Central memory CD8-positive, alpha-beta T cell (primary cell): ENCODE measurements around the gene ZDHHC7.
"Not testable (repeated sequence)": the region's sequence is repeated elsewhere in the genome, so short reads cannot be mapped to it uniquely, and the experiment has no call there.

Experiments
- ATAC-seq: fragments of 150-1000 bp; cut with Tn5 transposase; replicated peaks from 2 replicates; pipeline ENCODE4 v1.10.0; 2022; ENCODE audit warnings: mild to moderate bottlenecking, moderate FRiP score, moderate number of reproducible peaks; ENCODE audit not compliant: poor library complexity, severe bottlenecking; ENCODE audit errors: extremely low read depth
- DNase-seq, 2 donors: peaks; one replicate each; pipeline ENCODE4 v3.0.0; 2021; ENCODE audit warnings: low spot score in 2 of 2
- H3K27ac Mint-ChIP-seq: one replicate; pipeline ENCODE4 v1.8.0; 2022; ENCODE audit warnings: low read depth, mild to moderate bottlenecking, moderate library complexity, mixed read lengths
- H3K27me3 Mint-ChIP-seq: one replicate; pipeline ENCODE4 v1.8.0; 2022; ENCODE audit warnings: mixed read lengths
- H3K36me3 Mint-ChIP-seq: one replicate; pipeline ENCODE4 v1.8.0; 2022; ENCODE audit warnings: mild to moderate bottlenecking, moderate library complexity, mixed read lengths; ENCODE audit not compliant: insufficient read depth
- H3K4me1 Mint-ChIP-seq: one replicate; pipeline ENCODE4 v1.8.0; 2022; ENCODE audit warnings: mixed read lengths
- H3K4me3 Mint-ChIP-seq: one replicate; pipeline ENCODE4 v1.8.0; 2022; ENCODE audit warnings: mild to moderate bottlenecking, moderate library complexity, mixed read lengths
- H3K9me3 Mint-ChIP-seq: one replicate; pipeline ENCODE4 v1.8.0; 2022; ENCODE audit warnings: mixed read lengths

The ZDHHC7 gene, protein sequence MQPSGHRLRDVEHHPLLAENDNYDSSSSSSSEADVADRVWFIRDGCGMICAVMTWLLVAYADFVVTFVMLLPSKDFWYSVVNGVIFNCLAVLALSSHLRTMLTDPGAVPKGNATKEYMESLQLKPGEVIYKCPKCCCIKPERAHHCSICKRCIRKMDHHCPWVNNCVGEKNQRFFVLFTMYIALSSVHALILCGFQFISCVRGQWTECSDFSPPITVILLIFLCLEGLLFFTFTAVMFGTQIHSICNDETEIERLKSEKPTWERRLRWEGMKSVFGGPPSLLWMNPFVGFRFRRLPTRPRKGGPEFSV

DNA sequence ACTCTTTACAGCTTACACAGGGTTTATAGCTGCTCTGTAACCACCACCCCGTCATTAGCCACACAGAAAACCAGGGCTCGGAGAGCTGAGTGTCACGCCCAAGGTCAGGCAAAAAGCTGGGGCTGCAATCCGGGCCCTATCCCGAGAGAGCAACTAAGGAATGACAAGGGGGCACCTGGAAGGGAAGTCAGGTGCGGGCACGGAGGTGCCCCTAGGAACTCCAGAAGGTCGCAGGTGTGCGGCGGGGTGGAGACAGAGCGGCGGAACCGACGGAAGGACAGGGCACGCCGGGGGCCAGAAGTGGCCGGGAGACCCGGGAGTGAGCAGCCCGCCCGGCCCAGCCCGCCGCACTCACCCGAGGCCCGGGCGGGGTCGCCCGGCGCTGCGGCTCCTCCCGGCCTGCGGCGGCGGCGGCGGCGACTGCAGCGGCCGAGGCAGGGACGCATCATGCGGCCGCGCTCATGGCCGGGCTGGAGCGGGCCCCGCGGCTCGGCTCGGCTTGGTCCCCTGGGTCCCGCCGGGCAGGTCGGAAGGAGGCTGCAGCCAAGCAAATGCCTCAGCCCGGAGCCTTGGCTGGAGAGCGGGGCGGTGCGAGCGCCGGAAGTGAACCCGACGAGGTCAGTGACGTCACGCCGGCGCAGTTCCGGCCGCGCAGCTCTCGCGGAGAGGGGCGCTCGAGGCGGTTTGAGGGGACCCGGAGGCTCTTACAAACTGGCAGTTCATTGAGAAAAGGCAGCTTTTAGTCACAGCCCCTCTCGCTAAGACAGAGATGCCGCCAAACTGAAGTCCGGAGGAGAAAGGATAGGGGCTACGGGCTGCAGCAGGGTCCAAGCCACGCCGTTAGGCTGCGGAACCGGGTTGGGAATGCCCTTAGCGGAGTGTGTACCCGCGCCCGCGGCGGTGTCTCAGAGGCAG is at the start of gene ZDHHC7:
Gene ZDHHC7, minus strand, starts transcription at position 605 of the 915 bp plus-strand sequence. CDS start 20,917 bp downstream, outside the sequence.
- Mint-ChIP-seq H3K4me1 (peaks cover 46% of the 10 kb centered on the region), H3K9me3 (no peaks in the 10 kb centered on the region), H3K27ac (peak within 1 kb of the TSS; percentile 100), H3K36me3 (peaks cover 15% of the 10 kb centered on the region), H3K27me3 (no peaks in the 10 kb centered on the region), H3K4me3 (peak within 1 kb of the TSS; percentile 100)
- ATAC-seq (peak; percentile 89), DNase-seq (peak; percentile 76 to 82)

- Mint-ChIP-seq H3K4me1 (peaks cover 31% of the 10 kb centered on the region), H3K9me3 (no peaks in the 10 kb centered on the region), H3K36me3 (peaks cover 4% of the 10 kb centered on the region), H3K27me3 (no peaks in the 10 kb centered on the region), H3K4me3 (no peak overlapping the region), H3K27ac (no peak overlapping the region)
- DNase-seq (no peak), ATAC-seq (no peak)
Measured at GRCh38 chr16:85058909-85059308, 47.6 kb upstream of the ZDHHC7 start.

- H3K4me1 Mint-ChIP-seq = peaks cover 31% of the 10 kb centered on the region
- DNase-seq (no peak), ATAC-seq (no peak)
- no peaks in the 10 kb centered on the region for H3K9me3 Mint-ChIP-seq
- peaks cover 4% of the 10 kb centered on the region for H3K36me3 Mint-ChIP-seq
- peak overlapping the region; percentile 95 for H3K27ac Mint-ChIP-seq
- peak overlapping the region; percentile 43 for H3K4me3 Mint-ChIP-seq
- H3K27me3 Mint-ChIP-seq = no peaks in the 10 kb centered on the region
Measured at GRCh38 chr16:85057948-85058347, 46.6 kb upstream of the ZDHHC7 start.

GRCh38 chr16:85057212-85057889 is 46.0 kb upstream of the ZDHHC7 start:
- H3K4me3 Mint-ChIP-seq = peak overlapping the region; percentile 72
- ATAC-seq = no peak
- H3K27ac Mint-ChIP-seq = peak overlapping the region; percentile 95
- DNase-seq = no peak
- no peaks in the 10 kb centered on the region for H3K9me3 Mint-ChIP-seq
- peaks cover 4% of the 10 kb centered on the region for H3K36me3 Mint-ChIP-seq
- no peaks in the 10 kb centered on the region for H3K27me3 Mint-ChIP-seq
- peaks cover 31% of the 10 kb centered on the region for H3K4me1 Mint-ChIP-seq

GRCh38 chr16:85056211-85056748 is 44.9 kb upstream of the ZDHHC7 start:
- H3K36me3 Mint-ChIP-seq = peaks cover 4% of the 10 kb centered on the region
- peak overlapping the region; percentile 72 for H3K4me3 Mint-ChIP-seq
- ATAC-seq (no peak), DNase-seq (no peak)
- H3K9me3 Mint-ChIP-seq = no peaks in the 10 kb centered on the region
- H3K4me1 Mint-ChIP-seq = peaks cover 31% of the 10 kb centered on the region
- H3K27me3 Mint-ChIP-seq = no peaks in the 10 kb centered on the region
- H3K27ac Mint-ChIP-seq = peak overlapping the region; percentile 95

DNA sequence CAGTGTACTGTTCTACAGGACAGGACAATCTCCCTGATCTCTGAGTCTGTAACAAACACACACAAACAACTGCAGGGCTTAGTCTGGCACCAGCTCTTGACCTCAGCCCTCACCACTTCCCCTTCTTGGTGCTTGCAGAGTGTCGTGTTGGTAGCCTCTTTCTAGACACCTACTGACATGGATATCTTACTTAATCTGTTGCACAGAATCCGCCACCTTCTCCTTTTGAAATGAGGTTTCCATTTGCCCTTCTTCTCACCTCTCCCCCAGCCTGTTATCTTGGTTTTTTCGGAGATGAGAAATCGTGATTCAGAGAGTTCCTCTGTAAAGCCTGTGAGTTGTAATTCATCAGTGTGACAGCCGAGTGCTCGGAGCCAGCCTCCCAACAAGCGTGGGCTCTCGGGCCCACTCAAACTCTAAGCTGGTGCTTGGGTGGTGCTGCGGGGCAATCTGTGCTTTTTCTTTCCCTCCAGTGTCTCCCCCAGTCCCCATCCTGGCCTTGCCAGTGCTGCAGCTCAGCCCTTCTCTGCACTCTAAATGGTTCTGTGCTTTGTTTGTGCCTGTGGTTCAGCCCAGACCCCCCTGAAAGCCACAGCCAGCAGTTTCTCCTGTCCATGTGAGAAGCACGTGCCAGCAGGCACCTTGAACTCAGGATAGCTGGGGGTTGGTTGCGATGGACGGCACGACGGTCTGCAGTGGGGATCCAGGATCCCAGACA is 44.3 kb upstream of the ZDHHC7 start:
- Mint-ChIP-seq H3K36me3 (peaks cover 4% of the 10 kb centered on the region), H3K4me1 (peaks cover 31% of the 10 kb centered on the region), H3K9me3 (no peaks in the 10 kb centered on the region), H3K27ac (peak overlapping the region; percentile 95), H3K4me3 (peak overlapping the region; percentile 72), H3K27me3 (no peaks in the 10 kb centered on the region)
- DNase-seq (peak; percentile 48 to 87), ATAC-seq (peak; percentile 97)

DNA sequence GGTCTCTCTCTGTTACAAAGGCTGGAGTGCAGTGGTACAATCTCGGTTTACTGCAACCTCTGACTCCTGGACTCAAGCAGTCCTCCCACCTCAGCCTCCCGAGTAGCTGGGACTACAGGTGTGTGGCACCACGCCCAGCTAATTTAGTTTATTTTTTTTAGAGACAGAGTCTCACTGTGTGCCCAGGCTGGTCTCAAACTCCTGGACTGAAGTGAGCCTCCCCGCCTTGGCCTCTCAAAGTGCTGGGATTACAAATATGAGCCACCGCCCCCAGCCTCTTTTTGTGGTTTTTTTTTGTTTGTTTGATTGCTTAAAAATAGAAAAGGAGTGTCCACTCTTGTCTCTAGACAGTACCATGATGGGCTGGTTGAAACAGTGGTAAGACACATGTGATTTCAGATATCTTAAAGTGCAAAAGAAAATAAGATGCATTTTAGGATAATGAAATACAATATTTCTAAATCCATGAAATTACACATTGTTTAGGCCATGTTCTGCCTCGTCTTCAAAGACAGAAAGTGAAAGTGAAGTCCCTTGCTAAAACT is 43.7 kb upstream of the ZDHHC7 start:
- peaks cover 31% of the 10 kb centered on the region for H3K4me1 Mint-ChIP-seq
- no peaks in the 10 kb centered on the region for H3K9me3 Mint-ChIP-seq
- peak overlapping the region; percentile 95 for H3K27ac Mint-ChIP-seq
- no peaks in the 10 kb centered on the region for H3K27me3 Mint-ChIP-seq
- peaks cover 4% of the 10 kb centered on the region for H3K36me3 Mint-ChIP-seq
- ATAC-seq (no peak), DNase-seq (no peak)
- H3K4me3 Mint-ChIP-seq = peak overlapping the region; percentile 72

DNA sequence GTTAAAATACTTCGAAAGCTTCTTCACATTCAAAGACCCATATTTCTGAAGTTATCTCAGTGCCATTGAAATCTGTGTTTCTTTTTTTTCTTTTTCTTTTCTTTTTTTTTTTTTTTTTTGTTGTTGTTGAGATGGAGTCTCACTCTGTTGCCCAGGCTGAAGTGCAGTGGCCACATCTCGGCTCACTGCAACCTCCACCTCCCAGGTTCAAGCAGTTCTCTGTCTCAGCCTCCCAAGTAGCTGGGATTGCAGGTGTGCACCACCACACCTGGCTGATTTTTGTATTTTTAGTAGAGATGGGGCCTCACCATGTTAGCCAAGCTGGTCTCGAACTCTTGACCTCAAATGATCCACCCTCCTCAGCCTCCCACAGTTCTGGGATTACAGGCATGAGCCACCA is 43.0 kb upstream of the ZDHHC7 start:
- not testable (repeated sequence) for H3K9me3 Mint-ChIP-seq, ATAC-seq, H3K27me3 Mint-ChIP-seq, H3K4me3 Mint-ChIP-seq, H3K36me3 Mint-ChIP-seq, DNase-seq
- Mint-ChIP-seq H3K27ac (peak overlapping the region; percentile 95), H3K4me1 (peaks cover 35% of the 10 kb centered on the region)

DNA sequence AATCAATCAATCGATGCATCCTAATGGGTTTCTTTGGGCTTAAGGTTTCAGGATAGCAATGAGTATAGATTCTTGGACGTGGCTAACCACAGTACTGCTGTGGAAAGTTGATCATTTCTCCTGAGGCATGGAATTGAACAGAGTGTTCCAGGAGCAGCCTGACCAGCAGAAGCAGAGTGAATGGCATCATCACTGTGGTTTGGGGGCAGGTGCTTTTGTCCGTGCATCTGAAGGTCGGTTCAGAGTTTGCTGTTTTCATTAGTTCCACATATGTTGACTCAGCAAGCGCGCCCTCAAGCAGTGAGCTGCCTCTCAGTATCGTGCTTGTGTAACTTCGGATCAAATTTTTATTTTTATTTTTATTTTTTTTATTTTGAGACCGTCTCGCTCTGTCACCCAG is 41.2 kb upstream of the ZDHHC7 start:
- H3K27ac Mint-ChIP-seq = no peak overlapping the region
- no peak overlapping the region for H3K4me3 Mint-ChIP-seq

DNA sequence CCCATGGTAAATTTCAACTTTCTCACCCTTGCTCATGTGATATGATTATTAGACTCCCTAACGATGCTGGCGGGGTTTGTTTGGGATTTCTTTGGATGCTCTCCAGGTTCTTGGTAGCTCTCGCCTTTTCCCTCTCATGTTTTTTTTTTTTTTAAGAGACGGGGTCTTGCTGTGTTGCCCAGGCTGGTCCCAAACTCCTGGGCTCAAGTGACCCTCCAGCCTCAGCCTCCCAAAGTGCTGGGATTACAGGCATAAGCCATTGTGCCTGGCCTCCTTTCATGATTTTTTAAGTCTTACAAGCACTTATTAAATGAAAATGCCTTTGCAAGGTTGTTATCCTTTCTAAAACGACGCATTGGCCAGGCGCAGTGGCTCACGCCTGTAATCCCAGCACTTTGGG is 40.3 kb upstream of the ZDHHC7 start:
- peaks cover 7% of the 10 kb centered on the region for H3K36me3 Mint-ChIP-seq
- DNase-seq = no peak
- no peak overlapping the region for H3K27ac Mint-ChIP-seq
- H3K27me3 Mint-ChIP-seq = no peaks in the 10 kb centered on the region
- peaks cover 28% of the 10 kb centered on the region for H3K4me1 Mint-ChIP-seq
- no peaks in the 10 kb centered on the region for H3K9me3 Mint-ChIP-seq
- ATAC-seq = no peak
- H3K4me3 Mint-ChIP-seq = no peak overlapping the region

More for the DNA sequence above, 41.2 kb upstream of the ZDHHC7 start:
- Mint-ChIP-seq H3K9me3 (no peaks in the 10 kb centered on the region), H3K4me1 (peaks cover 37% of the 10 kb centered on the region), H3K27me3 (no peaks in the 10 kb centered on the region), H3K36me3 (peaks cover 4% of the 10 kb centered on the region)
- ATAC-seq = no peak
- DNase-seq = no peak

- no peaks in the 10 kb centered on the region for H3K9me3 Mint-ChIP-seq
- DNase-seq = no peak
- no peak overlapping the region for H3K27ac Mint-ChIP-seq
- peaks cover 7% of the 10 kb centered on the region for H3K36me3 Mint-ChIP-seq
- ATAC-seq = no peak
- peaks cover 23% of the 10 kb centered on the region for H3K4me1 Mint-ChIP-seq
- H3K27me3 Mint-ChIP-seq = no peaks in the 10 kb centered on the region
- no peak overlapping the region for H3K4me3 Mint-ChIP-seq
Measured at GRCh38 chr16:85051067-85051581, 39.8 kb upstream of the ZDHHC7 start.
